ENCODE results near the gene M1AP.
A peak's percentile ranks its signal among the peaks of the same experiment; 100 is the strongest.
"Not testable (repeated sequence)": the region's sequence is repeated elsewhere in the genome, so short reads cannot be mapped to it uniquely, and the experiment has no call there.

Gene M1AP

DNA sequence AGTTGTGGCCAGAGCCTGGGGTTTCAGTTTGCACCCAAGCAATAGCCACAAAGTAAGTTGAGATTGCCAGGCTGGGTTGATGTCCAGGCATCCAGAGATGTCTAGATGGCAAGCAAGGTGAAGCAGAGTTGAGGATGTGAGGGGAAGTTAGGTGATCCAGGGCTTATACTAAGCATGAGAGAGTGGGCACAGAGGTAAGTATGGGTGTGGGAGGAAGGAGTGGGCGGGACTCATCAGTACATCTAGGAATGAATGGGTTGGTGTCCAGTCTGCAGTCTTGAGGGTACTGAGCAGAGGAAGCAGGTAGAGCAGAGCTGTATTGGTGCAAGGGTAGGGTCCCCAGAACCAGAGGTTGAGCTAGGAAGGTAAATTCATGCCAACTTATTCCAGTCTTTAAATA lies 7.4 kb upstream of the M1AP start:
- Histone ChIP-seq H3K27ac (no peak overlapping the region), H3K4me1 (peaks cover 10% of the 10 kb centered on the region), H3K9me3 (no peaks in the 10 kb centered on the region), H4K20me1 (no peaks in the 10 kb centered on the region), H3K36me3 (peaks cover 30% of the 10 kb centered on the region; the same call in 1 of the 2 replicates), H3K4me3 (no peak overlapping the region), H3K27me3 (no peaks in the 10 kb centered on the region), H3K9ac (no peak overlapping the region), H3K4me2 (no peak overlapping the region)
- no peak for TF ChIP-seq Cebpa-rat (IDR thresholded peaks at IDR 0.05)

DNA sequence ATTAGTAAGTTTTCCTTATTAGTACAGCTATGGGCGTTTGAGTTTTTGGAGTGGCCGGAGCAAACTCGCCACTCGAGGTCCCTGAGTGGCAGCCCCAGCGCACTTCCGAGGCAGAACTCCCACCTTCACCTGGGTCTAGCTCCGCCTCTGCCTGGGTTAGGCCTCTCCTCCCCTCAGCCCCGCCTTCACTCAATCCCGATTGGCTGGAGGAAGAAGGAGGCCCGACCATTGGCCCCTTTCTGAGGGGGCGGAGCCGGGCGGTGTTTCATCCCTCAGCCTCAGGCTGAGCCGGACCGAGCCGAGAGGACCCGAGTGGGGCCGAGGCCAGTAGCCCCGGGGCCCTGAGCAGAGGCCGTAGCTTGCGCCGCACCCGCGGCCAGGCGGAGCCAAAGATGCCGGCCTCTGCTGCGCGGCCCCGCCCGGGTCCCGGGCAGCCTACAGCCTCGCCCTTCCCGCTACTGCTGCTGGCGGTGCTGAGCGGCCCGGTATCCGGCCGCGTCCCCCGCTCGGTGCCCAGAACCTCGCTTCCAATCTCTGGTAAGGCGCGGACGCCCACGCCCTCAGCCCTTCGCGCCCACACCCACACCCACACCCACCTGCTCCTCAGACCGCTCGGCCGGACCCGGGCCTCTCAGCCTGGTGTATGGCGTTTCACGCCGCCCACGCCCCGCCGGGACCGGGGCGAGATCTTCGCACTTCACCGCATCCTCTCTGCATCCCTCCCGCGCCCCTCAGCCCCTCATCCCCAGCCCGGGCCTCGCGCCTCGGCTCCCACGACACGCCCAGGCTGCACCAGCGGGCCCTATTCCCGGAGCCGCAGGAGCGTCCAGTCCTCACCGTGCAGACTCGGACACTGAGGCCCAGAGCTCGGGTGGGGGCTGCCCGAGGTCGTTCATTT lies 6.1 kb upstream of the M1AP start, which contains the start of gene SEMA4F:
TSS of gene SEMA4F (plus strand) at position 263 of the 898 bp plus-strand sequence. CDS start at position 393, 130 bp downstream.
- Histone ChIP-seq H3K4me2 (peak within 1 kb of the TSS; percentile 99), H3K36me3 (peaks cover 19% of the 10 kb centered on the region; the same call in 1 of the 2 replicates), H3K27ac (peak within 1 kb of the TSS; percentile 61), H3K27me3 (no peaks in the 10 kb centered on the region), H3K4me3 (peak within 1 kb of the TSS; percentile 92), H3K4me1 (peaks cover 10% of the 10 kb centered on the region), H3K9me3 (no peaks in the 10 kb centered on the region), H4K20me1 (no peaks in the 10 kb centered on the region), H3K9ac (peak within 1 kb of the TSS; percentile 84)
- no peak for TF ChIP-seq Cebpa-rat (IDR thresholded peaks at IDR 0.05)

DNA sequence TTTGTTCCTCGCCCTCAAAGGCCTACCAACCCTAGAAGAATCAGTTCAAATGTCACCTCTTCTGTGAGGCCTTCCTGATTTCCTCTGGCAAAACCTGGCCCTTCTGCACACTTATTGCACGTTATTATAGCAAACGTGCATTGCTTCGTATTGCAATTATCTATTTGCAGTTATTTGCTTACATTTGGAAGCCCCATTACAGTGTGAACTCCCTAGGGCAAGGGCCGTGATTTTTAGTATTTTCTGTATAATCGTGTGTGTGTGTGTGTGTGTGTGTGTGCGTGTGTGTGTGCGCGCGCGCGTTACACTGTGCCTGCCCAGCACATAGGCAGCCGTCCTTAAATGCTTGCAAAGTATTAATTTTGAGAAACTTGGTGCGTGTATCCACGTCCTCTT lies 5.5 kb upstream of the M1AP start:
- Histone ChIP-seq H3K4me1 (peaks cover 10% of the 10 kb centered on the region), H4K20me1 (no peaks in the 10 kb centered on the region), H3K4me3 (peak overlapping the region; percentile 92), H3K9me3 (no peaks in the 10 kb centered on the region), H3K36me3 (peaks cover 12% of the 10 kb centered on the region; the same call in 1 of the 2 replicates), H3K27ac (no peak overlapping the region), H3K9ac (0 out of 2 replicates have a peak overlapping the region, but pooled peaks have one; percentile 84), H3K27me3 (no peaks in the 10 kb centered on the region), H3K4me2 (peak overlapping the region; percentile 99)
- TF ChIP-seq Cebpa-rat (IDR thresholded peaks at IDR 0.05) = no peak

DNA sequence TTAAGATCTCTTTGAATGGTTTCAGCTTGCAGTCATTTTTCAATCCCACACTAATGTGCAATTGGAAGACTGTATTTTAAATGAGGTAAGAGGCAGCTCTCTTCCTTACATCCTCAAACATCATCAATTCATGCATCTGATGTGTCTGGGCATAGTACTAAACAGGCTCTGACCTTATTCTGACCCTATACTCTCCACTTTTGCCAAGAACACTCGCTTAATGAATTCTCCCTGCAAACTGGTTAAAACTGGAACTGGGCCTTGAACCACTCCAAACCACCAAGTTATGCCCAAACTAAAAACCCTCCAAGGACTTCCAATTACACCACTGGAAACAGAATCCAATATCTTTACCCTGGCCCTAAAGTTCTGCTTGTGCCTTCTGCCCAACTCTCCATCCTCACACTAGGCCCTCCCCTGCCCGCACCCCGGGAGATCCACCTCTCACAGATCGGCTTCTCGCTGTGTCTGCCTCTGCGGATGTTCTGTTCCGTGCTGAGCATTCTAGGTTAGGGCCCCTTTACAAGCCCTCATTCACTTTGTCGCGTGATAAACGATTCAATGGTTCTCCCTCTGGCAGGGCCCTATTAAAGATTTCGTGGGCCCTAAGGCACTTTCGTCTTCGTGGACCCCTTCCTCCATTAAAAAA lies 1.2 kb downstream of the M1AP start:
- no peak overlapping the region for H3K4me2 ChIP-seq
- no peaks in the 10 kb centered on the region for H3K27me3 ChIP-seq
- H4K20me1 ChIP-seq = no peaks in the 10 kb centered on the region
- TF ChIP-seq Cebpa-rat (IDR thresholded peaks at IDR 0.05) = no peak
- H3K36me3 ChIP-seq = no peaks in the 10 kb centered on the region
- H3K9ac ChIP-seq = no peak overlapping the region
- H3K4me1 ChIP-seq = no peaks in the 10 kb centered on the region
- H3K4me3 ChIP-seq = no peak overlapping the region
- no peak overlapping the region for H3K27ac ChIP-seq
- H3K9me3 ChIP-seq = peaks cover 10% of the 10 kb centered on the region

DNA sequence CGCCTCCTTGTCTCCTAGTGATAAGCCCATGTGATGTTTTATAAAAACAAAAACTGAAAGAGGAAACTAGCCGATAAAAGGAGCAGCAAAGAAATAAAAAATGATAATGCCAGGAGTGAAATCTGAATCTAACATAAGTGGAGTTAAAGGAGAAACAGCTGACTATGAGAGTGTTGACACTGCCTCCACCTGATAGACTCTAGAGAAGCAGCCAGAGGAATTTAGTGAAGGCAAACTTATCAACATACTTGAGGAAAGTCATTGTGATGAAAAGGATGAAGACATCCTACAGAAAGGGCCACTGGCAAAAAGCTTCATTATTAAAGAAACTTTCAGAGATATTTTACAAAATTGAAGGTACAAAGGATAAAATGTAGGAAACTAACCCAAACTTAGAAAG lies 1.9 kb downstream of the M1AP start:
- H3K36me3 ChIP-seq = no peaks in the 10 kb centered on the region
- TF ChIP-seq Cebpa-rat (IDR thresholded peaks at IDR 0.05) = no peak
- peaks cover 10% of the 10 kb centered on the region for H3K9me3 ChIP-seq
- no peak overlapping the region for H3K9ac ChIP-seq
- no peaks in the 10 kb centered on the region for H4K20me1 ChIP-seq
- H3K4me3 ChIP-seq = no peak overlapping the region
- no peaks in the 10 kb centered on the region for H3K4me1 ChIP-seq
- no peak overlapping the region for H3K27ac ChIP-seq
- no peak overlapping the region for H3K4me2 ChIP-seq
- no peaks in the 10 kb centered on the region for H3K27me3 ChIP-seq

DNA sequence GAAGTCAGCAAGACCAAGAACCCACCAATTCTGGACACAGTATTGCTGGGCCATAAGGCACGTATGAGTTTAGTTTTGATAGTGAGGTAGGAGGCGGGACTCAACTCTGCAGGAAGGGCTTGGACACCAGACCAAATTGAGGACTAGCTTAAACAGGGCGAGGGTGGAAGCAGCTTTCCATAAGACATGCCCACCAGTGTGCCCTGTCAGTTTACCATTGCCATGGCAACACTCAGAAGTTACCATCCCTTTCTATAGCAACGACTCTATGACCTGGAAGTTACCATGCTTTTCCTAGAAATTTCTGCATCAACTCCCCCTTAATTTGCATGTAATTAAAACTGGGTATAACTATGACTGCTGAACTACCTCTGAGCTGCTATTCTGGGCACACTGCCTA lies 2.8 kb downstream of the M1AP start:
- no peak overlapping the region for H3K4me3 ChIP-seq
- no peaks in the 10 kb centered on the region for H3K36me3 ChIP-seq
- no peaks in the 10 kb centered on the region for H4K20me1 ChIP-seq
- no peaks in the 10 kb centered on the region for H3K27me3 ChIP-seq
- H3K4me2 ChIP-seq = no peak overlapping the region
- no peak overlapping the region for H3K27ac ChIP-seq
- no peak overlapping the region for H3K9ac ChIP-seq
- H3K4me1 ChIP-seq = no peaks in the 10 kb centered on the region
- peaks cover 10% of the 10 kb centered on the region for H3K9me3 ChIP-seq
- no peak for TF ChIP-seq Cebpa-rat (IDR thresholded peaks at IDR 0.05)

DNA sequence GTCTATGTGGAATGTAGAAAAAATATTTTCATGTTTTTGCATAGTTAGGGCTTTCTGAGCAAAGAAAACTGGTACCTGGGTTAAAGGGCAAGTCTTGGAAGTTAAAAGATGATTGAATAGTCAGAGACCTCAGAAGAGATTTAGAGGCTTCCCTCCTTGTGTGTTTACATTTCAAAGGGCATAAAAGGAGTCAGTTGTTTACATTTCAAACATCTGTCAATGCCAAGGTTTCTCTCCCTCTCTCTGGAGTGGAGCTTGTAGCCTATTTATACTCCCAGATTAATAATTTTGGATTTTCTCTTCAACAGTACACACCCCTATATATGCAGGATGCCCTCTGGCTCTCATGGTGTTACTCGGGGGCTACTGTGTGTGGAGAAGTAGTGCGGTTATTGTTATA lies 8.6 kb downstream of the M1AP start:
- Histone ChIP-seq H3K9ac (no peak overlapping the region), H3K27ac (no peak overlapping the region), H3K4me2 (no peak overlapping the region), H4K20me1 (no peaks in the 10 kb centered on the region), H3K9me3 (no peaks in the 10 kb centered on the region), H3K36me3 (no peaks in the 10 kb centered on the region), H3K4me1 (no peaks in the 10 kb centered on the region), H3K27me3 (no peaks in the 10 kb centered on the region), H3K4me3 (no peak overlapping the region)
- TF ChIP-seq Cebpa-rat (IDR thresholded peaks at IDR 0.05) = no peak

DNA sequence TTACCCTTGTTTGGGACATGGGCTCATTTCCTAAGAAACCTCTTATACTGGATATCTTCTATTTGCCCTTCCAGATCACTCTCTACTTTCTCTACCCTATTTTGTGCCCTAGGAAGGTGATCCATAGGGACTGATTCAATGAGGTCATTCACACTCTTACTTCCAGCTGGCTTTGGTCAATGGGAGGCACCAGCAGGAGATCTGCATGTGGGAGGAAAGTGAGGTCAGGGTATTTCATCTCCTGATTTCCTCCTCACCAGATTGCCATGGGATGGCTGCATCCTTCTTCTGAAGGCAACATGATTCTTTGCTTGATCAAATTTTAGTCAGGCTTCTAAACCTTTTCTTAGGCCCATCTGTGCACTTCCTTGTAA lies 15.2 kb downstream of the M1AP start:
- Histone ChIP-seq H3K9me3 (no peaks in the 10 kb centered on the region), H3K4me1 (no peaks in the 10 kb centered on the region), H4K20me1 (no peaks in the 10 kb centered on the region), H3K4me3 (no peak overlapping the region), H3K9ac (no peak overlapping the region), H3K27ac (no peak overlapping the region), H3K4me2 (no peak overlapping the region), H3K27me3 (no peaks in the 10 kb centered on the region), H3K36me3 (no peaks in the 10 kb centered on the region)
- no peak for TF ChIP-seq Cebpa-rat (IDR thresholded peaks at IDR 0.05)

DNA sequence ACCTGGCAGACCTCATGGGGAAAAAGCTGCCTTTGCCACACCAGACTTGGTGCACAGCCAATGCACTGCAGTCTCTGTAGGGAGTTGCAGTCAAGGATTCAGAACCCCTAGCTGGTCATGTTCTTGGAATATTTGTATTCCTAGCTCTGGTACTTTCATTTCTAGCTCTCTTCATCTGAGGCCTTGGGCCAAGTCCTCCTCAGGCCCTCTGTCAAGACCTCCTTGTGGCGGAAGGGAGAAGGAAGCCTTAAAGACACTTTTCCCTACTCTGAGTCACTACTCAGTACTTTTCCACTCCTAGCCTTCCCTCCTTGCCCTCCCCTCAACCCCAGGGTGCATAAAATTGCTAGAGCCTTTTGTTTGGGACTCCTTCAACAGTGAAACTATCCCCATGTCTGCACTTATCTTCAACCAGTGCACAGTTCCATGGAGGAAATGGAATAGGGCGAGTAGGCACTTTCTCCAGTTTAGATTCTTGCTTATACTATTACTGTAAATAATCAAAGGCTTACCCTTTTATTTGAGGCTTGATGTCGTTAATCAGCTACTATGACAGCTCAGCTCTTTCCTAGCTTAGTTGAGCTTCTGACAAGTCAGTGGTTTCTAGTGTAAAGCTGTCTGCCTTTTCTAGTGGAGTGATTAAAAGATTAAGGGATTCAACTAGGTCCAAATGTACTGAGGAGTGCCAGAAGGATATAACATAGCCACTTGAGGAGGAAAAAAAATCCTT lies 15.8 kb downstream of the M1AP start:
- Histone ChIP-seq H3K9ac (no peak overlapping the region), H3K27ac (no peak overlapping the region), H3K4me2 (no peak overlapping the region), H3K4me1 (no peaks in the 10 kb centered on the region), H3K9me3 (no peaks in the 10 kb centered on the region), H4K20me1 (no peaks in the 10 kb centered on the region), H3K4me3 (no peak overlapping the region), H3K27me3 (no peaks in the 10 kb centered on the region), H3K36me3 (no peaks in the 10 kb centered on the region)
- TF ChIP-seq Cebpa-rat (IDR thresholded peaks at IDR 0.05) = no peak

DNA sequence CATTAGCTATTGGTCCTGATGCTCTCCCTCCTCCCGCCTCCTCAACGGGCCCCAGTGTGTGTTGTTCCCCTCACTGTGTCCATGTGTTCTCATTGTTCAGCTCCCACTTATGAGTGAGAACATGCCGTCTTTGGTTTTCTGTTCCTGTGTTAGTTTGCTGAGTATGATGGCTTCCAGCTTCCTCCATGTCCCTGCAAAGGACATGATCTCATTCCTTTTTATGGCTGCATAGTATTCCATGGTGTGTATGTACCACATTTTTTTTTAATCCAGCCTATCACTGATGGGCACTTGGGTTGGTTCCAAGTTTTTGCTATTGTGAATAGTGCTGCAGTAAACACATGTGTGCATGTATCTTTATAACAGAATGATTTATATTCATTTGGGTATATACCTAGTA lies 17.7 kb downstream of the M1AP start:
- H3K27ac ChIP-seq, H3K4me2 ChIP-seq, H4K20me1 ChIP-seq, H3K27me3 ChIP-seq, H3K9me3 ChIP-seq, H3K4me3 ChIP-seq, H3K4me1 ChIP-seq, H3K36me3 ChIP-seq, H3K9ac ChIP-seq: not testable (repeated sequence)

Data from BLaER1 (cell line).